HG02943 (cell line): ENCODE results near the gene COX14.

Experiments used
- ATAC-seq: cut with Tn5 transposase; IDR thresholded peaks from one replicate; pipeline ENCODE4 v1.9.1; 2021; ENCODE audit warnings: mild to moderate bottlenecking, low read depth, moderate library complexity; ENCODE audit not compliant: unreplicated experiment

Gene COX14

GRCh38 chr12:50084775-50085614 is 27.0 kb upstream of the COX14 start, which contains the start of gene SMARCD1:
Gene SMARCD1, plus strand, starts transcription at chr12:50085342. Its CDS starts 28 bp downstream, at chr12:50085370.
- peak; percentile 77 for ATAC-seq

- no peak for ATAC-seq
Measured at GRCh38 chr12:50085615-50086072, 26.4 kb upstream of the COX14 start.

DNA sequence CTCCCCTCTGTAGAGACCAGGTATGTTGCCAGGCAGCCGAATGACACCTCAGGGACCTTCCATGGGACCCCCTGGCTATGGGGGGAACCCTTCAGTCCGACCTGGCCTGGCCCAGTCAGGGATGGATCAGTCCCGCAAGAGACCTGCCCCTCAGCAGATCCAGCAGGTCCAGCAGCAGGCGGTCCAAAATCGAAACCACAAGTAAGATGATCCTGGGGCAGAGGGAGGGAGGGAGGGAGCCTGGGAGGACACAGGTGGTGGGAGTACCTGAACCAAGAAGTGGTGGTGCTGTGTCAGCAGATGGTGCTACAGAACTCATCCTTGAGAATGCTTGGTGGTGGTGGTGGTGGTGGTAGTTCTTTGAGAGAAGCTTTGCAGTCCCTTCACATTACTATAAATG is 25.9 kb upstream of the COX14 start:
- no peak for ATAC-seq

DNA sequence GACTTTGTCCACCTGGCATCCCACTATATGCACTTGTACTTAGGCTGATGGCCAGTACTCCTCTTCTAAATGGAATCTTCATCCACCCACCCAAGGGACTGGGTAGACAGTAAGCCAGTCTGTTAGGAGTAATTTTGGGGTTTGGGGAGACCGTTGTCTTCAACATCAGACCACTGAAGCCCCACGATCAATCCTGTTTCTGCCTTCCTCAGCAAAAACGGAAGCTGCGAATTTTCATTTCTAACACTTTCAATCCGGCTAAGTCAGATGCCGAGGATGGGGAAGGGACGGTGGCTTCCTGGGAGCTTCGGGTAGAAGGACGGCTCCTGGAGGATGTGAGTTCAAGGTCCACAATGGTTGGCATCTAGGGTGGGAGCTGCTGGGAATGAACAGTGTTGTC is 24.9 kb upstream of the COX14 start:
- no peak for ATAC-seq

DNA sequence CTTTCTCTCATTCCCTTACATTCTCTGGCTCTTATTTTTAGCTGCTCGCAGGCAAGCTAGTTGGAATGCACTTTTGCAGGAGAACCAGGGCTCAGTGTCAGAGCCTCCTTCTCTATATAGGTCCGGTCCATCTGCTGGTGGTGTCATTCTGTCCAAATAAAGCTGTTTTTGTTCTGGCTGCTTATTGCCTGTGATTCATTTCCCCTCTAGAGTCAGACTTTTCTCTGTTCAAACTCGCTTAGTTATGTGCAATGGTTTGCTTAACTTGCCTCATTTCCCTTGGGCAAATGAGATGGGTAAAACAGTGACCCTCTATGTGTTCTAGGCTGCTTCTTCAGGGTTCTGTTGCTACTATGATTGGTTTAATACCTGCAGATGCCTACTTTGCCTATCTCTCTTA is 24.0 kb upstream of the COX14 start:
- ATAC-seq: no peak

GRCh38 chr12:50088577-50089335 is 23.3 kb upstream of the COX14 start:
- no peak for ATAC-seq

GRCh38 chr12:50089730-50090129 is 22.3 kb upstream of the COX14 start:
- no peak for ATAC-seq

GRCh38 chr12:50090391-50090790 is 21.6 kb upstream of the COX14 start:
- no peak for ATAC-seq

DNA sequence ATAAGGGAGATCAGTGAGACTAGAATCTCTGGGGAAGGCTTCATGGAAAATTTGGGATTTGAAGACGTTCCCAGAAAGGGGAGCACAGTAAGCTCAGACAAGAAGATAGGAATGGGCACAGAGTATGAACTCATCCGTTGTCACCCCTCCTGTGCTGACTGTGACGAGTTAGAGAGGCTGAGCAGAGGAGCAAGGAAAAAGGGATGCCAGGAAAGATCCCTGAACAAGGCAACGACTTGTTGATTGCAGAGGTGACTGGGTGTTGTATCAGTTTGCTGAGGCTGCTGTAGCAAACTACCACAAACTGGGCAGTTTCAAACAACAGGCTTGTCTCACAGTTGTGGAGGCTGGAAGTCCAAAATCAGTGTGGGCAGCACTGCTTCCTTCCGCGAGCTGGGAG is 14.1 kb upstream of the COX14 start:
- ATAC-seq: no peak

DNA sequence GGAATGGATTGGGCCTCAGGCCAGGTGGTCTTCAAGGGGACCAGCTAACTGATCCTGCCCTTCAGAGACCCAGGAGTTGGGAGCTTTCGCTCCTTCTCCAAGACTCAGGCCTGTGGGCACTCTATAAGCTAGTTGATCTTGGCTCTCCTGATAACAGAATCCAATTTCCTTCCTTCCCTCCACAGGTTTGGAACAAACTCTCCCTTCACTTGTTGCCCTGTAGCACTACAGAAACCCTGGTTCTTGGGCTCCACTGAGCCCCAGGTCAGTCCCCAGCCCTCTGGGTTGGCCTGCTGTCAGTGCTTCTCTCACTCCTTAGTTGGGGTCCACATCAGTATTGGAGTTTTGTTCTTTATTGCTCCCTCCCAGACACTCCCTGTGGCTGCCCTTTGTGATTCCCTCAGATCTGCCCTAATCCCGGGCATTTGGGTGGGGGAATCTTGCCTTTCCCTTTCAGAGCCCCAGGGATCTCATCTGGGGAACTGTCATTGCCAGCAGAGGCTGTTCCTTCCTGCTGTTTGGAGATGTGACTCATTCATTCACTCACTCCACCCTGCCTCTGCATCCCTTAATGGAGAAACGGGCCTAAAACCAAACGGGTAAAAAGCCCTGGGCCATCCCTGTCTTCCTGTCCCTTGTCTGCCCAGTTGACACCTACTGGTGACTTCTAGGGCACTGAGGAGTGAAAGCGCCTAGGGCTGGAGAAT is 12.6 kb upstream of the COX14 start:
- ATAC-seq: no peak

- ATAC-seq: no peak
Measured at GRCh38 chr12:50100561-50100960, 11.5 kb upstream of the COX14 start.

DNA sequence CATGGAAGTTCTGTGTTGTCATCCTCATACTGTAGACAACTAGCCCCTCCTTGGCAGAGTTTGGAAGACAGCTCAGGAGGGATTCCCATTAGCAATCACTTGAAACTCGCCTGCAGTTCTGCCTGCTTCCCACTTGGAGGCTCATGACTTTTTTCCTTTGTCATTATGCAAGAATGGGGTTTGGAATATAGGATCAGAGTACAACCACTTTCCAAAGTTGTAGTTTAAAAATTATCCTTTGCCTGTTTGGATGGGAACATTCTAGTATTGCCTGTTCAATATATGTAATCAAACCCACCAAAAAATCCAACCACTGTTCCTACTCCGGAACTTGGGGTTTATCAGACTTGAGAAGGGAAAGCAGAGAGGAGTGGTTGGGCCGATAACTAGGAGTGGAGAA is 10.4 kb upstream of the COX14 start:
- ATAC-seq: no peak

GRCh38 chr12:50102131-50102531 is 9.9 kb upstream of the COX14 start:
- no peak for ATAC-seq

DNA sequence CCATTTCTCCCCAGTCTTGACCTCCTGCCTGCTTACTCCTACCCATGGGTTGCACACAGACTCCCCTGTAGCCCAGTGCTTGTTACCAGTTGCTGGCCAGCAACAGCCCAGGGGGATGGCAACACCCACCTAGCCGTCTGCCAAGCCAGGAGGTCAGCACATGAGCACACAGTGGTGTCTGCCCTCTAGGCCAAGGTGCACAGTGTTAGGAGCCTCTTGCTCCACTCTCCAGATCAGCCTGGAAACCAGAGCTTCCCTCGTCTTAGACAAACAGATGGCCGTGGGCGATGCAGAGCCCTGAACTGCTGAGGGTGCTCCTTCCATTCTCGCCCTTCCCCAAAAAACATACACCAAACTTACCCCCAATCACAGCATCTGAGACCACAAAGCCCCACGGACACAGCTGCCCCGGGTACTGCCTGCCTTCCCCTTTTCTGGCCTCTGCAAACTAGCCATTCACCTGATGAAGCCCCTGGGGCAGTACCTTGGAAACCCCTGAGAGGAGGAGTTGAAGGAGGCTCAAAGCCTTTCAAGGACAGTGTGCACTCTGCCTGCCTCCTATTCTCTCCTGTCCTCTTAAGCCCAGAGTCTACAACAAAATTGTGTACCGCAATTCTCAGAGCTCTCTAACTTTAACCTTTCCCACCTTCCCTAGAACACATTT is 9.3 kb upstream of the COX14 start:
- ATAC-seq: no peak

GRCh38 chr12:50103351-50103750 is 8.7 kb upstream of the COX14 start:
- ATAC-seq: no peak

GRCh38 chr12:50103767-50104321 is 8.2 kb upstream of the COX14 start, which contains the start of gene GPD1:
Gene GPD1, plus strand, starts transcription at chr12:50104008. Its CDS starts 43 bp downstream, at chr12:50104051.
- ATAC-seq: no peak

- ATAC-seq: no peak
Measured at GRCh38 chr12:50104417-50105366, 7.3 kb upstream of the COX14 start.

GRCh38 chr12:50105913-50106450 is 6.1 kb upstream of the COX14 start:
- ATAC-seq: no peak

- ATAC-seq: no peak
Measured at GRCh38 chr12:50106907-50107306, 5.1 kb upstream of the COX14 start.
